ENCODE data around the gene NRXN3. TPM values are rescaled to one million over a fixed set of nuclear protein-coding genes. Genes with fewer than 3 reads are reported as not detected.

Gene NRXN3
- total and polyA plus RNA-seq, 3 experiments from 2014 or later = not detected

GRCh38 chr14:79791055-79791732 lies 1621.0 kb downstream of the NRXN3 start:
- H3K36me3 ChIP-seq (ENCODE audit: insufficient read depth, low read length) = no peaks in the 10 kb centered on the region
- H3K4me1 ChIP-seq (ENCODE audit: insufficient read depth, low read length) = no peaks in the 10 kb centered on the region
- DNase-seq = no peak
- H3K9me3 ChIP-seq (ENCODE audit: low read length) = no peaks in the 10 kb centered on the region
- Mint-ChIP-seq H3K27me3 (no peaks in the 10 kb centered on the region), H3K9me3 (peaks cover 8 to 11% (median 11%) of the 10 kb centered on the region in 5 donors), H3K4me3 (no peak overlapping the region), H3K36me3 (no peaks in the 10 kb centered on the region), H3K27ac (no peak overlapping the region), H3K4me1 (no peaks in the 10 kb centered on the region)
- CTCF ChIA-PET = no interaction called here
- H3K4me3 ChIP-seq (ENCODE audit: low read length) = no peak overlapping the region
- H3K27me3 ChIP-seq (ENCODE audit: insufficient read depth, low read length, poor library complexity, severe bottlenecking) = no peaks in the 10 kb centered on the region
- POLR2A ChIA-PET = no interaction called here
- no peak overlapping the region for H3K27ac ChIP-seq (ENCODE audit: low read depth, low read length)

- Histone ChIP-seq H3K9me3 (ENCODE audit: low read length) (no peaks in the 10 kb centered on the region), H3K4me1 (ENCODE audit: insufficient read depth, low read length) (no peaks in the 10 kb centered on the region), H3K4me3 (ENCODE audit: low read length) (no peak overlapping the region), H3K27me3 (ENCODE audit: insufficient read depth, low read length, poor library complexity, severe bottlenecking) (no peaks in the 10 kb centered on the region), H3K36me3 (ENCODE audit: insufficient read depth, low read length) (no peaks in the 10 kb centered on the region), H3K27ac (ENCODE audit: low read depth, low read length) (no peak overlapping the region)
- H3K27ac Mint-ChIP-seq = no peak overlapping the region
- H3K9me3 Mint-ChIP-seq = peaks cover 0 to 9% (median 5%) of the 10 kb centered on the region in 5 donors
- DNase-seq = no peak
- H3K4me3 Mint-ChIP-seq = no peak overlapping the region
- CTCF ChIA-PET = no interaction called here
- H3K36me3 Mint-ChIP-seq = no peaks in the 10 kb centered on the region
- H3K27me3 Mint-ChIP-seq = peaks cover 0 to 2% of the 10 kb centered on the region in 2 donors
- no peaks in the 10 kb centered on the region for H3K4me1 Mint-ChIP-seq
- POLR2A ChIA-PET = no interaction called here
Observed at GRCh38 chr14:79802093-79802492, 1631.9 kb downstream of the NRXN3 start.

GRCh38 chr14:79805636-79806035 lies 1635.5 kb downstream of the NRXN3 start:
- H3K36me3 Mint-ChIP-seq = no peaks in the 10 kb centered on the region
- H3K9me3 ChIP-seq (ENCODE audit: low read length) = no peaks in the 10 kb centered on the region
- H3K4me1 Mint-ChIP-seq = no peaks in the 10 kb centered on the region
- H3K4me1 ChIP-seq (ENCODE audit: insufficient read depth, low read length) = no peaks in the 10 kb centered on the region
- H3K4me3 Mint-ChIP-seq = no peak overlapping the region
- no peaks in the 10 kb centered on the region for H3K27me3 ChIP-seq (ENCODE audit: insufficient read depth, low read length, poor library complexity, severe bottlenecking)
- H3K27ac Mint-ChIP-seq = no peak overlapping the region
- H3K36me3 ChIP-seq (ENCODE audit: insufficient read depth, low read length) = no peaks in the 10 kb centered on the region
- peaks cover 0 to 2% of the 10 kb centered on the region in 2 donors for H3K27me3 Mint-ChIP-seq
- CTCF ChIA-PET = interaction anchor here (0.8 kb wide), 1 partner anchor 16 kb away, joined by 3 read pairs; no protein-coding TSS in a partner anchor
- POLR2A ChIA-PET = no interaction called here
- DNase-seq = no peak
- no peak overlapping the region for H3K27ac ChIP-seq (ENCODE audit: low read depth, low read length)
- peaks cover 0 to 10% (median 7%) of the 10 kb centered on the region in 5 donors for H3K9me3 Mint-ChIP-seq
- H3K4me3 ChIP-seq (ENCODE audit: low read length) = no peak overlapping the region

- Mint-ChIP-seq H3K27me3 (peaks cover 0 to 2% of the 10 kb centered on the region in 2 donors), H3K4me1 (no peaks in the 10 kb centered on the region), H3K36me3 (no peaks in the 10 kb centered on the region), H3K4me3 (no peak overlapping the region), H3K27ac (no peak overlapping the region), H3K9me3 (peaks cover 0 to 8% (median 5%) of the 10 kb centered on the region in 5 donors)
- no peaks in the 10 kb centered on the region for H3K36me3 ChIP-seq (ENCODE audit: insufficient read depth, low read length)
- no peaks in the 10 kb centered on the region for H3K9me3 ChIP-seq (ENCODE audit: low read length)
- POLR2A ChIA-PET = no interaction called here
- H3K27me3 ChIP-seq (ENCODE audit: insufficient read depth, low read length, poor library complexity, severe bottlenecking) = no peaks in the 10 kb centered on the region
- DNase-seq = no peak
- H3K4me1 ChIP-seq (ENCODE audit: insufficient read depth, low read length) = no peaks in the 10 kb centered on the region
- no peak overlapping the region for H3K27ac ChIP-seq (ENCODE audit: low read depth, low read length)
- no peak overlapping the region for H3K4me3 ChIP-seq (ENCODE audit: low read length)
- CTCF ChIA-PET = no interaction called here
Observed at GRCh38 chr14:79809849-79810612, 1639.9 kb downstream of the NRXN3 start.

- Mint-ChIP-seq H3K36me3 (no peaks in the 10 kb centered on the region), H3K9me3 (peaks cover 0 to 7% (median 5%) of the 10 kb centered on the region in 5 donors), H3K4me1 (no peaks in the 10 kb centered on the region), H3K27me3 (no peaks in the 10 kb centered on the region), H3K4me3 (no peak overlapping the region), H3K27ac (no peak overlapping the region)
- DNase-seq = no peak
- no peak overlapping the region for H3K4me3 ChIP-seq (ENCODE audit: low read length)
- ChIA-PET CTCF (interaction anchor here (0.8 kb wide), 1 partner anchor 15 kb away, joined by 3 read pairs; no protein-coding TSS in a partner anchor), POLR2A (no interaction called here)
- H3K9me3 ChIP-seq (ENCODE audit: low read length) = no peaks in the 10 kb centered on the region
- no peaks in the 10 kb centered on the region for H3K4me1 ChIP-seq (ENCODE audit: insufficient read depth, low read length)
- H3K27ac ChIP-seq (ENCODE audit: low read depth, low read length) = no peak overlapping the region
- H3K36me3 ChIP-seq (ENCODE audit: insufficient read depth, low read length) = no peaks in the 10 kb centered on the region
- H3K27me3 ChIP-seq (ENCODE audit: insufficient read depth, low read length, poor library complexity, severe bottlenecking) = no peaks in the 10 kb centered on the region
Observed at GRCh38 chr14:79820866-79821535, 1650.8 kb downstream of the NRXN3 start.

GRCh38 chr14:79822034-79822433 lies 1651.9 kb downstream of the NRXN3 start:
- POLR2A ChIA-PET = no interaction called here
- no peaks in the 10 kb centered on the region for H3K27me3 ChIP-seq (ENCODE audit: insufficient read depth, low read length, poor library complexity, severe bottlenecking)

GRCh38 chr14:79825046-79825521 lies 1654.9 kb downstream of the NRXN3 start:
- ChIA-PET CTCF (no interaction called here), POLR2A (no interaction called here)
- H3K27ac Mint-ChIP-seq = peak overlapping the region in 1 of 8 donors; percentile 38
- H3K4me1 Mint-ChIP-seq = no peaks in the 10 kb centered on the region
- Histone ChIP-seq H3K4me1 (ENCODE audit: insufficient read depth, low read length) (no peaks in the 10 kb centered on the region), H3K9me3 (ENCODE audit: low read length) (no peaks in the 10 kb centered on the region), H3K27me3 (ENCODE audit: insufficient read depth, low read length, poor library complexity, severe bottlenecking) (no peaks in the 10 kb centered on the region), H3K27ac (ENCODE audit: low read depth, low read length) (no peak overlapping the region), H3K4me3 (ENCODE audit: low read length) (no peak overlapping the region), H3K36me3 (ENCODE audit: insufficient read depth, low read length) (no peaks in the 10 kb centered on the region)
- no peak overlapping the region for H3K4me3 Mint-ChIP-seq
- no peaks in the 10 kb centered on the region for H3K27me3 Mint-ChIP-seq
- no peak for DNase-seq
- H3K36me3 Mint-ChIP-seq = peaks cover 0 to 1% (median 0%) of the 10 kb centered on the region in 3 donors
- peaks cover 1 to 12% (median 6%) of the 10 kb centered on the region in 5 donors for H3K9me3 Mint-ChIP-seq

More at GRCh38 chr14:79822034-79822433, 1651.9 kb downstream of the NRXN3 start:
- CTCF ChIA-PET = no interaction called here
- H3K4me3 Mint-ChIP-seq = no peak overlapping the region
- no peak overlapping the region for H3K27ac ChIP-seq (ENCODE audit: low read depth, low read length)
- no peaks in the 10 kb centered on the region for H3K27me3 Mint-ChIP-seq
- no peaks in the 10 kb centered on the region for H3K36me3 ChIP-seq (ENCODE audit: insufficient read depth, low read length)
- H3K4me1 ChIP-seq (ENCODE audit: insufficient read depth, low read length) = no peaks in the 10 kb centered on the region
- peaks cover 0 to 8% (median 6%) of the 10 kb centered on the region in 5 donors for H3K9me3 Mint-ChIP-seq
- DNase-seq = no peak
- no peaks in the 10 kb centered on the region for H3K9me3 ChIP-seq (ENCODE audit: low read length)
- H3K36me3 Mint-ChIP-seq = peaks cover 0 to 1% (median 0%) of the 10 kb centered on the region in 3 donors
- no peaks in the 10 kb centered on the region for H3K4me1 Mint-ChIP-seq
- H3K27ac Mint-ChIP-seq = no peak overlapping the region
- no peak overlapping the region for H3K4me3 ChIP-seq (ENCODE audit: low read length)

GRCh38 chr14:79826362-79826761 lies 1656.2 kb downstream of the NRXN3 start:
- no peak overlapping the region for H3K27ac Mint-ChIP-seq
- Histone ChIP-seq H3K27me3 (ENCODE audit: insufficient read depth, low read length, poor library complexity, severe bottlenecking) (no peaks in the 10 kb centered on the region), H3K9me3 (ENCODE audit: low read length) (no peaks in the 10 kb centered on the region), H3K4me1 (ENCODE audit: insufficient read depth, low read length) (no peaks in the 10 kb centered on the region), H3K4me3 (ENCODE audit: low read length) (no peak overlapping the region), H3K36me3 (ENCODE audit: insufficient read depth, low read length) (no peaks in the 10 kb centered on the region), H3K27ac (ENCODE audit: low read depth, low read length) (no peak overlapping the region)
- peaks cover 0 to 1% (median 0%) of the 10 kb centered on the region in 3 donors for H3K36me3 Mint-ChIP-seq
- no peaks in the 10 kb centered on the region for H3K4me1 Mint-ChIP-seq
- ChIA-PET CTCF (no interaction called here), POLR2A (no interaction called here)
- peaks cover 1 to 12% (median 5%) of the 10 kb centered on the region in 5 donors for H3K9me3 Mint-ChIP-seq
- no peaks in the 10 kb centered on the region for H3K27me3 Mint-ChIP-seq
- DNase-seq = no peak
- no peak overlapping the region for H3K4me3 Mint-ChIP-seq

Measured in CD8-positive, alpha-beta memory T cell (primary cell).